Body of pancreas (tissue), 4 donors: ENCODE measurements around the gene CAMK2B.

Experiments used
- POLR2A ChIP-seq, 3 donors: fragments of 450-650 bp; IDR thresholded peaks; one replicate each; pipeline ENCODE4 v1.6.1; 2016; ENCODE audit warnings: antibody characterized with exemption in 3 of 3, mild to moderate bottlenecking in 2 of 3
- TF ChIP-seq, protein P1 (sequence below), 7 experiments: fragments of 450-650 bp in 4 of 7; fragments of 200-600 bp in 3 of 7; sonication (generic) in 3 of 7; IDR thresholded peaks; one replicate each; pipeline ENCODE4 v1.5.1; 2016 to 2019; ENCODE audit warnings: antibody characterized with exemption in 7 of 7

DNA sequence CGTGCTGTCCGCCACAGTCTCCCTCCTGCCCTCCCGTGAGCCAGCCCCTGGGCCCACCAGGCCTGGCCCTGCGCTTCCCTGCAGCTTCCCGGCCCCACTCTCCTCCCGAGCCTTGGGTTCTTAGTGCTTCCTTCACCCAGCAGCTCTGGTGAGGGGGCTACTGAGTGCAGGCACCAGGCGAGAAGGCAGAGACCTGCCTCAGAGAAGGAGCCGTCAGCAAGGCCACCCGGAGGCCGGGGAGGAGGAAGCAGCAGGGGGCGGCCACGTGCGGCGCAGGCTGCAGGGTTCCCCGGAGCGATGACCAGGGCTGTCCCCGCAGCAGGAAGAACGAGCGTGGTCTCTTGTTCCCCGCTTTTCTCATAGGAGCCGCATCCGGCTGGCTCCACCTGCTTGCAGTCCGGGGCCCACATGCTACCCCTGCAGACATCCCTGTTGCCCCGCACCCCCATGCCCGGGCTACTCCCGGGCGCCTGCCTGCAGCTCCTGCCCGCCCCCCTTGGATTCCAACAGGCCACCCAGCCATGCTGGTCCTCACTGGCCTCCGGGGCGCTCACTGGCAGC, 104.1 kb downstream of the CAMK2B start:
- TF ChIP-seq, protein P1, sequence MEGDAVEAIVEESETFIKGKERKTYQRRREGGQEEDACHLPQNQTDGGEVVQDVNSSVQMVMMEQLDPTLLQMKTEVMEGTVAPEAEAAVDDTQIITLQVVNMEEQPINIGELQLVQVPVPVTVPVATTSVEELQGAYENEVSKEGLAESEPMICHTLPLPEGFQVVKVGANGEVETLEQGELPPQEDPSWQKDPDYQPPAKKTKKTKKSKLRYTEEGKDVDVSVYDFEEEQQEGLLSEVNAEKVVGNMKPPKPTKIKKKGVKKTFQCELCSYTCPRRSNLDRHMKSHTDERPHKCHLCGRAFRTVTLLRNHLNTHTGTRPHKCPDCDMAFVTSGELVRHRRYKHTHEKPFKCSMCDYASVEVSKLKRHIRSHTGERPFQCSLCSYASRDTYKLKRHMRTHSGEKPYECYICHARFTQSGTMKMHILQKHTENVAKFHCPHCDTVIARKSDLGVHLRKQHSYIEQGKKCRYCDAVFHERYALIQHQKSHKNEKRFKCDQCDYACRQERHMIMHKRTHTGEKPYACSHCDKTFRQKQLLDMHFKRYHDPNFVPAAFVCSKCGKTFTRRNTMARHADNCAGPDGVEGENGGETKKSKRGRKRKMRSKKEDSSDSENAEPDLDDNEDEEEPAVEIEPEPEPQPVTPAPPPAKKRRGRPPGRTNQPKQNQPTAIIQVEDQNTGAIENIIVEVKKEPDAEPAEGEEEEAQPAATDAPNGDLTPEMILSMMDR (IDR thresholded peaks at IDR 0.05): no peak
- TF ChIP-seq POLR2A (IDR thresholded peaks at IDR 0.05): no peak
